CD4-positive, alpha-beta T cell treated with Interleukin-15 for 1 hour (primary cell): Measurements from ENCODE around the gene CCDC70.

Experiments
- DNase-seq: peaks from one replicate; pipeline ENCODE4 v3.0.0-alpha.2; 2020

CCDC70 gene

DNA sequence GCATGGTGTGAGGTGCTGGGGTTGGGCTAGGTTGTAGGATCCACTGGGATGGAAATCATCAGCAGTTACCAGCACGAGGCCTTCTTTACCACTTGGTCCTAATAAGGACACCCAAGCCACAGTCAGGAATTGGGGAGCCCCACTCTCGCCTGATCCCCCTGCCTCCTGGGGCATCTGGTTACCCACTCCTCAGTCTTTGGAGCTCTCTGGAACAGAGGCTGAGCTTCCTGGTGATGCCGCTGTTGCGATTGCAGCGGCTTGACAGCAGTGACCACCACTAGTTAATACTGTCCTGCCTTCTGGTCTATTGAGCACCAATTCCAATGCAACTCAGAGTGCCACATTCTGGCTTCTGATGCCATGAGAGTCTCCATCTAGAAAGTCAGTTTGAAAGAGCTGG lies 30.2 kb upstream of the CCDC70 start:
- DNase-seq, result no peak

DNA sequence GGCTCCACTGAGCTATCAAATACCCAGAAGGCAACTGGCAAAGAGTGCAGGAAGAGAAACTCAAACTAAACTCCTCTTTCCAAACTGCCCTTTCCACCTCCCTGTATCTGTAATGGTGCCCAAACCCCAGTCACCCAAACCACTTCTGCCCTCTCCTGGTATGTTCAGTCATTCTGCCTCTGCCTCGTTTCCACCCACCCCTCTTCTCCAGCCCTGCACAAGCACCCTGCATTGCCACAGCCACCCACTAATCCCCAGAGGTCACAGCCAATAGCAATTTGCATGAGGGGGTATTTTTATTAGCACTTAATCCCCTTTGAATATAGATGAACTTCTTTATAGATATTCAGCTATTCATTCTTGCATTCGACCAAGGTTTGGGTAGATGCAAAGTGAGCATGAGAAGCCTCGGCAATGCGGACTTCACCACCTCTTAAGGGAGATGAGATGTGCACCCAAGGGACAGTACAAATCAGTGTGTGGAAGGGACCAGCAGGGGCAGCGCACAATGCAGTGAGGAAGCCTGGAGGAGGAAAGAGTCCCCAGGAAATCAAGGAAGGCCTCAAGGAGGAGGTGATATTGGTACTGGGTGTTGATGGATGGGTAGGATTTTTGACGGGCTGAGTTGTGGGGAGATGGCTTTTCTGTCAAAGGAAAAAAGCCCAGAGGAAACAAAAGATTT lies 29.2 kb upstream of the CCDC70 start:
- peak; percentile 62 for DNase-seq

DNA sequence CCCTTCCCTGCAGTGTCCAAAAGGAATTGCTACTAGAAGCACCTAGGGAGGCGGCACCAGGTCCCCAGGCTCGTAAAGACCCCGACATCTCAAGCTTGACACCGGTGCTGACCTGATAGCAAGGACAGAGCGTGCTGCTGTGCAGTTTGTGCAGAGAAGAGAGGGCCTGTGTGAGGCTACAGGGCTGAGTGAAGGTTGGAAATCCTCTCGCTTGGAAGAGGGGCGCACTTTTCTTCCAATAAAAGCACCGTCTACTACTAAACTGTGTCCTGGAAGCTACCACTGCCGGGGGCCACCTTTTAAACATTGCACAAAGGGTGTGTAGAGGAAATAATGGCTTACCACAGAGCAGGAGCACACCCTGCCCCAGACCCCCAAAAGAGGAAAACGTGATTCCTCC lies 27.8 kb upstream of the CCDC70 start:
- no peak for DNase-seq

DNA sequence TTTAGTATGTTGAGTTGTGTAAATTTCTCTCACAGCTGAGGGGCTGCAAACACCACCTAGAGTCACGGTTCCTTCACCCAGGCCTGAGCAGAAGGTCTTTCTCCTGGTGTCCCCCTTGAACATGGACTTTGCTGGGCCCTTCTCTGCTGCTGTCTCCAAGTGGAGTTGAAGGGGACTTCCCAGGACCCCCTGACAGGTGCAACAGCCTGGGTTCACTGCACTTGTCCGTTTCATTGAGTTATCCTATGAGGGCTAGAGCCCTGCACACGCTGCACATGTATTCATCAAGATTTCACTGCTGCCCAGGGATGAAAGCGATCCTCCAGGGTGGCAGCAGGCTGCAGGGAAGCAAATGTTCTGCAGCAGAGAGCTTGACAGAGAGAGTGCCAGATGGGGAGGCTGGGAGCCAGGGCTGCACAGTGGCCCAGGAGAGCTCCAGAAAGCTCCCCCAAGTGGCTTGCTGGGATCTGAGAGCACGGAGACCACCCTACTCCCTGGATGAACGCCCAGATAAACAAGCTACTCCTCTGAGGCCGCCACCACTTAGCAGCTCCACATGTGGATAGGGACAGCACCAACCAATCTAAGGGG lies 27.1 kb upstream of the CCDC70 start:
- no peak for DNase-seq

DNA sequence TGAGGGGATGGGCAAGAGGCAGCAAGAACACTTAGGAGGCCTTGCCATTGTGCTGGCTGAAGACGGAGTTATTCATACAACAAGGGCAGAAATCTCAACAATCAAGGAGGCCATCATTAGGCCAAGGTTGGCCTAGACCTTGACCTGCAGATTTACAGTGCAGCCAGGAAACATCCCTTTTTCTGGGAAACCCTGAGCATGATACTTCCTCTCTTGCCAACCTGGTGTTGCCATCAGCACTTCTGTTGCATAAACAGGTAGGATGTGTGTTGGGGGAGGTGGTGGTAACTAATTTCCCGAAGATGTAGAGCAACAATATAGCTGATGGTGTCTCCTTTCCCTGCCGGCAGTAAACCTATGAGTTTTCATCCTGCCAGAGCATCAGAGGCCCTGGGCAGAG lies 24.8 kb upstream of the CCDC70 start:
- DNase-seq, result no peak

DNA sequence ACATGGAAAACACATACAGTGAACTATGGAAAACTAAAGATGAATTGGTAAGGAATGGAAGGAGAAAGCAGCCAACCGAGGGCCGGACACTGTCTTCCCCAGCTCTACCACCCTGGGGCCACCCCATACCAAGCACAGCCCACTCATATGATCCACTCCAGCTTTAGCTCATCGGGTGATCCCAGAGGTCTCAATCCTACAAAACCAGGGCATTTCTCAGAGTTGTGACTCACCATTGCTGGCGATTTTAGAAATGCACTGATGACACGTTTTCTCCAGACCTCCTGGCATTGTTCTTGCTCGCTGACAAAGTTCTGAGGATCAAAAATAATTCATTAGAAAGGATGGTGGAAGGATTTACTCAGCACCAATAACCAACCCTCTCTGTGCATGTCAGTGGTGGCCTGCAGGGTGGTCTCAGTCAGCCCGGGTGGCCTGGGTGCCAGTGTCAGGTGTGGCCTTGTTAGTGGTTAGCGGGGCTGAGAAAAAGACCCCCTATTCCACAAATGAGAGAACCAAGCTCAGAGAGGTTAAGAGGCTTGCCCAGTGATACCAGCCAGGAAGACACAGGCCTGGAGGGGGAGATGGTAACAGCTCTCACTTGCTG lies 23.4 kb upstream of the CCDC70 start:
- no peak for DNase-seq

DNA sequence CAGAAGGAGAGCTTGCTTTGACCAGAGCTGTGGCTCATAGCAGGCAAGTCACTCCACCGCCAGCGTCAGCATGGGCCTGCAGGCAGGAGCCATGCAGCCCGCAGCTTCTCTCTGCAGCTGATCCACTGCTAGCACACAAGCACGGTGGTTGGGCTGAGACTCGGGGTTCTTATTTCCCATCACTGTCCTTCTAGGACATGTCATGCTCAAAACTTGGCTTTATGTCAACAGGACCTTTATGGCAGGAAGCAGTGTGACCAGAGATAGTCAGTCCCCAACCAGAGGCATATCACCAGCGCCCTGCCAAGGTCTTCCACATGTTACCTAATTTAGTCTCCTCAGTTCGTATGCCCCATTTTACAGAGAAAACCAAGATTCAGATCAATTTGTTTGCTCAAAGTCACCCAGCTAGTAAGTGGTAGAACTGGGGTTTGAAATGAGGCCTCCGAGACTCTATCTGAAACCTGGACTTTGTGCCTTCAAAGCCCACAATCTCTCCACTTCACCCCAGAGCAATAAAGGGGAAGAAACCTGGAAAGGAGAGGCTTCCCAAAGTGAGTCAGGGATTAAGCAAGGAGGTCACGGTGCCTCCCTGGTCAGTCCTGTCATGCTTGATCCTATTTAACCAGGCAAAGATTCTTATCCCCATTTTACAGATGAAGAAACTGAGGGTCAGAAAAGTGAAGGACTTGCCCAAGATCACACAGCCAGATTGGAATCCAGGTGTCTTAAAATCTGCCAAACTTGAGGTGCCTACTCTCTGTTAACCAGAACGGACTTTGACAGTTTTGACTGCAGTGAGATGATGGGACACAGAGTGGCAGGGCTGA lies 21.8 kb upstream of the CCDC70 start:
- no peak for DNase-seq

DNA sequence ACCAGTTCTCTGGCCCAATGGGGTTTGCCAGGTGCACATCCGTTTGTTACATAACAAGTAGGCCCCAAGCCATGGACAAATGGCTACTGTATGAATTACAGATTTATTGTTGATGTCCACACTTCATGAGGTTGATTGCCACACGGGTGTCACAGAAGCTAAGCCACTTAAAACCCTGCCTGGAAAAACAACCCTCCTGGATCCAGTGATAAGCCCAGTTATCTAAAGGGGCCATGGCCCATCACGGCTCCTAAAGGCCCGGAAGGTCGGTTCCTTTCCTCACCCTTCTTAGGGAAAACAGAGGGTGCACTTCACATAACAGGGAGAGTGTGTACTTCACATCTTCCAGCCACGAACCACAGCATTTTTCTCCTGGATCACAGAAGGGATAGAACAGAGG lies 20.9 kb upstream of the CCDC70 start:
- DNase-seq, result no peak

DNA sequence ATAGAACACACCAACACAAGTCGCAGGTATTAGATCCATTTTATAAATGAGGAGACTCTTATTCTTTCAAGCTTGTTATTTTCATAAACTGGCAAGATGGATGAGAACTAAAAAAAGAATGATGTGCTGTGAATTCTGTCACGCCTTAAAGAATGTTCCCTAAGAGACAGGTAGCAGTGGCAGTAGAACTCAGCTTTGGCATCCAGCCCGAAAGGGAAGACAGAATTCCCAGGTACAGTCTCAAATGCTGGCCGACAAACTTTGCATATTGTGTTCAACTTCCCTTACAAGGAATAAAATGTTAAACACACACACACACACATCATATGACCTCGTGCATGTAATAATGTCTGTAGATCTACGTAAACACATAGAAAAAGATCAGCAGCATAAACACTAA lies 20.0 kb upstream of the CCDC70 start:
- DNase-seq, result no peak

DNA sequence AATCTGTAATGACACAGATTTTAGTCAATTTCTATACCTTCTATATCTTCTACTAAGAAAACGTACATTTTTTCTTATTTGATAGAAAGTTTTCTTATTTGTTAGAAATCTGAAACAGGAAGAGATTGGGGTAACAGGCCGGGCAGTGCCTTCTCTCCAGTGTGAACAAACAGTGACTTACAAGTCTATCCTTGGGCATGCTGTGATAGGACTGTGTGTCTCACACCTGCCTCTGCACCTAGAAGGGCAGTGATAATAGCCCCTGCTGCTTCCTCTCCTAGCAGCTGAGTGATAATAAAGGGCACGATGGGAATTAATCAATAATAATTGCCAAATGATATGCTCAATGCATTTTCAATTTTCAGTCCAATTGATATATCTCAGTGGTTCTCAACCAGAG lies 18.2 kb upstream of the CCDC70 start:
- no peak for DNase-seq

DNA sequence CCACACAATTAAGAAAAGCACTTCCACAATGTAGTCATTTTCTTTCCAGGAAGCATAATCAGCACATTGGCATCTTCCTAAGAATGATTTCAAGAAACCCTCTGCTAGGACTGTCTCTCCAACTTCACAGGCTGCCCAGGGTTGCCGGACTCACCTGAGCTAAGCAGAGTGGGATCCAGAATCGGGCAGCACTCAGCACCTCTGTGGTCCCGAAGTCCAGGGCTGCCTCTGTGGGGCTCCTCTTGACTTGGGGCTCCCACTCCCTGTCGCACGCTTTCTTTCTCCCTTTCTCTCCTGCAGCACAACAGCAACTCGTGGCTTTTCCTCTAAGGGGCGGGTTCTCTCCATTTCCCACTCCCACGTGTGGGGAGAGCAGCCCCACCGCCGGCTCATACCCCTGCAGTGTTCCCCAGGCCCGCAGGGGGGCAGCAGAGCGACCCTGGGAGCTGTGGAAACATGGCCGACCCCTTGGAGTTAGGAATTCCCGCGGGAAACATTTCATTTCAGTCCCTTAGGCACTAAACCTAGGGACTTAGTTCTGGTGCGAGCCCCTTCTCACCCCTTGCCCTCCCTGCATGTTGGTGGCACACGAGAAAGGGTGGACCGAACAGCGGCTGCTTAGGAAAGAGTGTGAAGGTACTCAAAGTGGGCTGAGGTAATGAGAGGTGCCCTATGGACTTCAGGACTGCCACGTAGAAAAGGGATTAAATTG lies 16.8 kb upstream of the CCDC70 start, which contains the start of gene TMEM272:
TMEM272 (minus strand) TSS at position 316 of the 712 bp plus-strand sequence. CDS start 6,647 bp downstream, outside the sequence.
- peak; percentile 39 for DNase-seq

DNA sequence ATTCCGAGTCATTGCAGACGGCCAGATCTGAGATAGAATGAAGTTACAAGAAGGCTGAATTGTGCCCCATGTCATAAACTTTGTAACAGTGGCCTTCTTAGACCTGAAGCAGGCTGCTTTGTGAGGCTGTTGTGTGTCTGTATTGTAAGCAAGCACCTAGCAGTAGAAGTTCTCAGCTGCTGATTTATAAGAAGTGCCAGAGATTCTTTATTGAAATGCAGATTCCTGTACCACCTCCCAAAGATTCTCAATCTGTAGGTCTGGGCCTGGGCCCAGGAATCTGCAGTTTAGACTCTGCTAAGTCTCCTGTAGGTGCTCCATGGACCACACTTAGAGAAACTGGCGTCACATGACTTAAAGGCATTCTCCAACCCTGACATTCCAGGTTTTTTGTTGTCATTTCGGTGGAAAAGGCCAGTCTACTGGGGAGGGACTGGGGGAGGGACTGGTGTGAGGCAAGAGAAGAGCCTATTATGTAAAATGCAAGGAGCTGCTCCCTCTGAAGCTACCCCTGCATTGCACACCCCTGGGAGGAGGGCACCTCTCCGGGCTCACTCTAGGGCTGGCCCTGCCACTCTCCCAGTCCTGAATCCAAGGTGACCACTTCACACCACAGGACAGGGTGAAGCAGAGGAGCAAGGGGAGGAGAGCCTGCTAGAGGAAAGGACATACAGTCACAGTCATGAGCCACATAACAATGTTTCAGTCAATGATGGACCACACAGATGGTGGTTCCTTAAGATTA lies 16.0 kb upstream of the CCDC70 start:
- no peak for DNase-seq

DNA sequence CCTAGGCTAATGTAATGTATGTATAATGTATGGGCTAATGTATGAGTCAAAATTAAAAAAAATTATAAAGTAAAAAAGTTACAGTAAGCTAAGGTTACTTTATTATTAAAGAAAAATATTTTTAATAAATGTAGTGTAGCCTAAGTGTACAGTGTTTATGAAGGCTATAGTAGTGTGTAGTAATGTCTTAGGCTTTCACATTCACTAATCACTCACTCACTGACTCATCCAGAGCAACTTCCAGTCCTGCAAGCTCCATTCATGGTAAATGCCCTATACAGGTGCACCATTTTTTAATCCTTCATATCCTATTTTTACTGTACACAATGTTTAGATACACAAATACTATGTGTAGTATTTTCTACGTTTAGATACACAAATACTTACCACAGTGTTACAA lies 15.0 kb upstream of the CCDC70 start:
- DNase-seq, result no peak

DNA sequence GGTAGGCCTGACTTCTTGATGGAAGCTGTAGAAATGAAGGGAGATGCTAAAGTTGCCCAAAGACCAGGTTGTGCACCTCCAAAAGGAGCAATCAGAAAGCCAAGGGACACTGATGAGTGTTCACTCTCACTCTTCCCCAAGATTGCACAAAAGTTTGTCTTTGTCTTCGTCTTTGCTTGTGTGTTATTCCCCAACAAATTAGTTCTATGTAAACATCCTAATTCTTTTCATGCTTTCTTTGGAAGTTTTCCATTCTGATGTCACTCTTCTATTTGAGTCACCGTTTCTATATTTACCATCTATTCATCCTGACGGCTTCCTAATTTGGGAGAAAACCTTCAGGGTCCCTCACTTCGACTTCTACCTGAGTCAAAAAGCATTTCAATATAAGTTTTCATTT lies 13.1 kb upstream of the CCDC70 start:
- no peak for DNase-seq

DNA sequence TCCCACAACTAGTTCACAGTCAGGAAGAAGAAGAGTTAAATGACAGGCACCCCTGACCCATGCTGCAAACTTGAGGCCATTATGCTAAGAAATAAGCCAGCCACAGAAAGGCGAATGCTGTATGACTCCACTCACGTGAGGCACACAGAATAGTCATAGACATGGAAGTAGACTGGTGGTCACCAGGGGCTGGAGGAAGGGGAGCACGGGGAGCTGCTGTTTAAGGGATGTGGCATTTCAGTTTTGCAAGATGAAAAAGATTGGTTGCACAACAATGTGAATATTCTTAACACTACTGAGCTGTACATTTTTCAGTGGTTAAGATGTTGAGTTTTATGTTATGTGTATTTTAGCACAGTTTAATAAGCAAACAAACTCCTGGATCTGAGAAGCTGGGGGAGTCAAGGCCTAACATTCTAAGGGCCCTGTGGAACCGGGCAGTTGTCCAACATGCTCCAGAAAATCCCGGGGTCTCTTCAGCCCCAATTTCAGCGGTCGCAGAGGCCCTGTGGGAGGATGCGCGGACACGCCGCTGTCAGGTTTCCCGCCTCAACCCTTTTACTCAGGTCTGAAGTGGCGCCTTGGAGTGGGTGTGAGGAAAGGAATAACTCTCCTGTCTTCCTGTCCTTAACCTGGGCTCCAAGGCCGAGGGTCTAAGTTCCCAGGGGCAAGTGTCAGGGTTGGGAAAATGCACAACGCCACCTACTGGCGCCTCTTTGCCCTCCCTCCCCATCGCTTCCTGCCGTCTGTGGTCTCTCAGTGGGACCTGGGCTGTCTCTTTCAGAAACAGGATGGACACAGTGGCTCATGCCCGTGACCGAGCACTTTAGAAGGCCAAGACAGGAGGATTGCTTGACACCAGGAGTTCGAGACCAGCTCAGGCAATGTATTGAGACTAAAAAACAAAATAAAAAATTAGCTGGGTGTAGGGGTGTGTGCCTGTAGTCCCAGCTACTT lies 12.3 kb upstream of the CCDC70 start:
- no peak for DNase-seq

DNA sequence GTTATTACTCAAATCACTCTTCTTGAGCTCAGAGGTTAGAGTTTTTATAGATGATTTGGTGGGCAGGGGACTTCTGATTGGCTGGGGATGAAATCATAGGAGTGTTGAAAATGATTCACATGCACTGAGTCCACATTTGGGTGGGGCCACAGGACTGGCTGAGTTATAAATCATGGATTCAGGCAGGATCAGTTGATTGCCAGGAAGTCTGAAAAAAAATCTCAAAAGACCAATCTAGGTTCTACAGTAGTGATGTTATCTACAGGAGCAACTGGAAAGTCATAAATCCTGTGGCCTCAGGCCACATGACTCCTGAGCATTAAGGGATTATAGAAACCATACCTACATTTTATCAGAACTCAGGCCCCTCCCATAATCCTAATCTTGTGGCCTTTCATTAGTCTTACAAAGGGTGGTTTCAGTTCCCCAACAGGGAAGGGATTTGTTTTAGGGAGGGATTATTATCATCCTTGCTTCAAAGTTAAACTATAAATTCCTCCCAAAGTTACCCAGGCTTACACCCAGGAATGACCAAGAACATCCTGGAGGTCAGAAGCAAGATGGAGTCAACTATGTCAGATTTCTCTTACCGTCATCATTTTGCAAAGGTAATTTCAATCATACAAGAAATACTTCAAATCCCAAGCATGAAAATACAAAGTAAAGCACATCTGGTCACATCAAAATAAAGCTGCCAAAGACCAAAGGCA lies 5.6 kb upstream of the CCDC70 start:
- no peak for DNase-seq

DNA sequence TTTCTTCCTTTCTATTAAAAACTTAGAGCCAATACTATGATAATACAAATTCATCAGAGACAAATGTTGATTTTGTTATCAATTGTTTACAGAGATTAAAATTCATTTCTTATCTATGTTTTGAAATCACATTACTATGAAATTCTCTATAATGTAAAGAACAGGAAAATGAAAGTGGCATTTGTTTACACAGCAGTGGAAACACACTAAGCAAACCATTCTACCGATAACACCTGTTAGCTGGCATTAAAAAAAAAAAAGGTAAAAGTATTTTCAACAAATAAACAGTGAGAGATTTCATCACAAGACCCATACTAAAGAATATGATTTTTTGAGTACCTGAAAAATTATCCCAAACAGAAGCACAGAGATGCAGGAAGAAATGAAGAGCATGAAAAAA lies 4.8 kb upstream of the CCDC70 start:
- DNase-seq, result no peak

DNA sequence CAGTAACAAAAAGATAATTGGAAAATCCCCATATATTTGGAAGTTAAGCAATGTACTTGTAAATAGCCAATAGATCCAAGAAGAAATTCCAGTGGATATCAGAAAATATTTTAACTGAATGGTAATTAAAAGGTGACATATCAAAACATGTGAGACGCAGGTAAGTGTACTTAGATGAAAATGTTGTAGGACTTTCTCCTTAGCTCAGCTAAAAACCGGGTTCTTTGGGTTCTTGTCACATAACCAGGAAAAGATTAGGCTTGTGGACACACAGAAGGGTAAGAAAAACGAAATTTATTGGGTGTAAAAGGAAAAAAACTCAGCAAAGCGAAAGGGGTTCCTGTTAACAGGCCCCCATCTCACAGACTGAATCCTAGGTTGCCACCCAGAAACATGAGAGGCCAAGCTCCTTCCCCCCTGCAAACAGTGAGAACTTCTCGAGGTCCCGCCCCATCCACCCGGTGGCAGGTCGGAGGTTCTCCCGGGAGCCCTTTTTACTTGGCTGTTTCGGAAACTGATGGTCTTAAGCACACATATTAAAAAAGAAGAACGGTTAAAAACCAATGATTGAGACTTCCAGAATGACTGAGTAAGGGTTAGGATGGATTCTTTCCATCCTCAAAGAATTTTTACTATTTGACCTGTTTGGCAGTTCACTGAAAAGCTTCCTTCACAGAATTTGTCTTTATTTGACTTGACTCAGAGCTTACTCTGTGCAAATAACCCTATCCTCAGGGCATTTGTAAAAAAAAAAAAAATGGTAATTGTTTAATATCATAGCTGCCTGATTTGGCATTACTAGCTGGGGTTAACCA lies 3.1 kb upstream of the CCDC70 start:
- DNase-seq, result no peak

DNA sequence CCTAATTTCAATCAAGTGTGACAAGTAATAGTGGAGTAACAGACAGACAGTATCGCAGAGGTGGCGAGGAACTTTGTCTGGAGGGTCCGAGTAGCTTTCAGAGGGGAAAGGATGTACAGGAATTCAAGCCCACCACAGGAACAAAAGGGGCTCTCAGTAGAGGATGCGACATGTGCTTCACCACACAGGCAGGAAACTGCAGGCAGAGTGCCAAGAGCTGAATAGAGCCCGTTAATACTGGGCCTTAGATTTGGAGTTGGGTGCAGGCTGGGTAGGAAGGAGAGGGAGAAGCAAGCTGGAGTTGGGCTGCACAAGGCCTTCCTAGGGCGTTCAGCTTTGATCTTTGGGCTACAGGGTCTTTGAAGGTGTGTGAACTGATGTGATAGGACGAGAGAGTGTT lies 1.2 kb downstream of the CCDC70 start:
- no peak for DNase-seq
